GM12891 (cell line): ENCODE data around the gene CASTOR2.
"Not testable (repeated sequence)": the region's sequence is repeated elsewhere in the genome, so short reads cannot be mapped to it uniquely, and the experiment has no call there.

Experiments used
- DNase-seq: peaks from one replicate; pipeline ENCODE4 v3.0.0; 2011; ENCODE audit warnings: low spot score; ENCODE audit not compliant: insufficient read length
- FAIRE-seq: peaks from 2 replicates; lab custom pipeline; 2011; peaks lifted over from hg19 to GRCh38; lab: Jason Lieb, UNC
- PAX5 ChIP-seq: IDR thresholded peaks from 2 replicates; pipeline ENCODE4 v1.6.1; 2011; ENCODE audit warnings: low read length, moderate library complexity, mild to moderate bottlenecking; ENCODE audit not compliant: insufficient read depth, severe bottlenecking
- POLR2A ChIP-seq: IDR thresholded peaks from 2 replicates; pipeline ENCODE4 v1.6.1; 2011; ENCODE audit warnings: low read depth, low read length, control low read depth
- POLR2AphosphoS5 ChIP-seq: IDR thresholded peaks from 2 replicates; pipeline ENCODE4 v1.6.1; 2011; ENCODE audit warnings: low read depth, low read length, control low read depth
- POU2F2 ChIP-seq: IDR thresholded peaks from 2 replicates; pipeline ENCODE4 v1.6.1; 2011; ENCODE audit warnings: low read depth, mild to moderate bottlenecking, control low read depth, low read length, moderate library complexity
- SPI1 ChIP-seq: IDR thresholded peaks from 2 replicates; pipeline ENCODE4 v1.6.1; 2011; ENCODE audit warnings: low read depth, low read length, control low read depth
- TAF1 ChIP-seq: IDR thresholded peaks from 2 replicates; pipeline ENCODE4 v1.6.1; 2011; ENCODE audit warnings: low read depth, low read length, control low read depth

The CASTOR2 gene

DNA sequence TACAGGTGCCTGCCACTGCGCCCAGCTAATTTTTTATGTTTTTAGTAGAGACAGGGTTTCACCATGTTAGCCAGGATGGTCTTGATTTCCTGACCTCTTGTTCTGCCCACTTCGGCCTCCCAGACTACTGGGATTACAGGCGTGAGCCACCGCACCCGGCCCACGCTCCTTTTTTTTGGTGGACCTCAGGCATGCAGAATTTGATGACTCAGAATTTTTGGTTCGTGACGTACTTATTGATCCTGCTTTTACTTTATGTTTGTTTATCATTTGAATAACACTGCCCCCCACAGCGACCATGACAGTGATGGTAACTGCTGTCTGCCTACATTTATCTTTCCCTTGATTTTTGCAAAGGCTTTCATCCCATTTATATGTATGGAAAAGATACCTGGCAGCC is 23.9 kb downstream of the CASTOR2 start:
- not testable (repeated sequence) for DNase-seq

DNA sequence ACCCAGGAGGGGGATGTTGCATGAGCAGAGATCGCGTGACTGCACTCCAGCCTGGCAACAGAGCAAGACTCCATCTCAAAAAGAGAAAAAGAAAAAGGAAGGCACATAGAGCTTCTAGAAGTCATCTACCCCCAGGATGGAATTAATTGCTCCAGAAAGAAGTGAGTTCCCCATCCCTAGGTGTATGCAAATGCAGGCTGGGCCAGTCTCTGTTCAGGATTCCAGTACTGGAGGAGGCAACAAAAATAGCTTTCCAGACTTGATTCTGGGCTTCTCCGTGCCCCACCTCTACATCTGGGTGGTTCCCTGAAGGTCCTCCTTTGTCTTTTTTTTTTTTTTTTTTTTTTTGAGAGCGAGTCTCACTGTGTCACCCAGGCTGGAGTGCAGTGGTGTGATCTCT is 28.6 kb downstream of the CASTOR2 start:
- FAIRE-seq = no peak
- TF ChIP-seq POLR2AphosphoS5 (no peak), POU2F2 (no peak), PAX5 (no peak), TAF1 (no peak), SPI1 (no peak), POLR2A (no peak)
- no peak for DNase-seq

More for the DNA sequence above, 23.9 kb downstream of the CASTOR2 start:
- not testable (repeated sequence) for FAIRE-seq

DNA sequence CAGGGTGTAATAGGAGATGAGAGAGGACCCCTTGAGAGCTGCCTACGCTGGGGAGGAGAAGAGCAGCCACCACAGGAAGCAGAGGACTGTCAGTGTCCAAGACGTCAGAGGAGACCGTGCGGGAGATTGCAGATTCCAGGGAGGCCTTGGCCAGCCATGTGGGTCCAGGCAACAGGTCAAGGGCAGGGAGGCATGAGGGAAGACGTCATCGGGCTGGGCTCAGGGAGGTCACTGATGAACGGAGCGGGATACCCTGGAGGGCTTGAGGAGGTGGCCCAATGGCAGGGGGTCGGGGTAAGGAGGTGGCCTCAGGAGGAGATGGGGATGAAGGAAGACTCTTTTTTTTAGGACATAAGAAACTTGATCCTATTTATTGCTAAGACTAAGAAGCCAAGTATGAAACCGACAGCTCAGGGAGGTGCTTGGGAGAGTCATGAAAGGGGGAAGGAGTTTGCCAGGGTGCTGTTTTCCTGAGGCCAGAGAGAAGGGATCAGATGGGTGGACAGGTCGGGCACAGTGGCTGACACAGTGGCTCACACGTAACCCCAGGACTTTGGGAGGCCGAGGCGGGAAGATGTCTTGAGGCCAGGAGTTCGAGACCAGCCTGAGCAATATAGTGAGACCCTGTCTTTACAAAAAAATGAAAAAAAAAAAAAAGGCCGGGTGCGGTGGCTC is 30.5 kb downstream of the CASTOR2 start:
- not testable (repeated sequence) for DNase-seq, FAIRE-seq

GRCh38 chr7:74996361-74996760 is 31.9 kb downstream of the CASTOR2 start:
- FAIRE-seq, DNase-seq: not testable (repeated sequence)

DNA sequence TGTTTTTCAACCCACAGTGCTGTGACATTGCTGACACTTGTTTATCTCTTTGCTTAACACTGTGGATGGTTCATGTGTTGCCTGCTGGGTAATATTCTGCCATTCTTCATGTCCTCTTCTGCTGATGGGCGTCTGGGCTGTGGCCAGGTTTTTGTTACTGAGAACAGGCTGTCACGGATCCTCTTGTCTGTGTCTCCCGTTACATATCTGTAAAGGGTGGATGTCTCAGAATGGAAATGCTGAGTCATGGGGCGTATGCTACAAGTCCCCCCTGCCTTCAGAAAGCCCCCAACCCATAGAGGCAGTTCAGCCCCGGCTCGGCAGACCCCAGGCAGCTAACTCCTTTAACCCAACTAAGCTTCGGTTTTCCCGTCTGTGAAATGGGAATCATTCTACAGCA is 33.3 kb downstream of the CASTOR2 start:
- not testable (repeated sequence) for FAIRE-seq, DNase-seq

GRCh38 chr7:75001356-75001755 is 36.9 kb downstream of the CASTOR2 start:
- not testable (repeated sequence) for DNase-seq, FAIRE-seq

DNA sequence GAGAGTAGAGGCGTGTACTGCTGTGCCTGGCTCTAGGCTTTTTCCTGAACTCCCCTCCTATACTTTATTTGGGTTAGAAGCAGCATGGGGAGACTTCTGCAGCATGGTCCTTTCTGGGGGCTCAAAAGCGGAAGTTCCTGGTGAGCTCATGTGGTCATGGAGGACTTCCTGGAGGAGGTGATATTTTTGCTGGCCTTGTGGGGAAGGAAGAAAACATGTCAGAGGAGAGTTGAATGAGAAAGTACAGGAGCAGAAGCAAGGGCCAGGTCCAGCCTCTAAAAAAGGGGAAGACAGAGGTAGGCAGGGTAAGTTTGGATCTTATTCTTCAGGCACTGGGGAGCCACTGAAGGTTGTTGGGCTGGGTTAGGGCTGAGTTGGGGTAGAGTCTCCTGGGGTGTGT is 45.5 kb downstream of the CASTOR2 start:
- DNase-seq (no peak), FAIRE-seq (no peak)
- TF ChIP-seq PAX5 = no peak
- TF ChIP-seq POLR2AphosphoS5 = no peak
- no peak for TF ChIP-seq TAF1
- no peak for TF ChIP-seq POU2F2
- TF ChIP-seq SPI1 = no peak
- TF ChIP-seq POLR2A = no peak

DNA sequence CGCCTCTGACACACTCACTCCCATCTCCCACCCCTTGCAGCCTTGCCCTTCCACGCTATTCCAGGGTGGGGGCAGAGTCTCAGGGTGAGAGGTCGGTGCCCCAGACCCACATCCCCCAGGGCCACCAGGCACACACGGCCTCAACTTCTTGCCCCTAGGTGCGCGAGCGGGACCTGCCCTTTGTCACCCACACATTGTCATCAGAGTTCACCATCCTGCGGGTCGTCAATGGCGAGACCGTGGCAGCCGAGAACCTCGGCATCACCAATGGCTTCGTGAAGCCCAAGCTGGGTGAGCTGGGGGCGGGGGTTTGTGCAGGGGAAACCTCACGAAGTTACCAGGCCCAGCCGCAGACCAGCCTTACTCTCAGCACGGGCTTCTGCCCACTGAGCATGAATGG is 53.3 kb downstream of the CASTOR2 start:
- no peak for DNase-seq
- TF ChIP-seq TAF1 (no peak), POLR2AphosphoS5 (no peak), POU2F2 (no peak), SPI1 (no peak), PAX5 (no peak), POLR2A (no peak)
- FAIRE-seq = no peak

GRCh38 chr7:75018570-75019364 is 54.3 kb downstream of the CASTOR2 start:
- DNase-seq (no peak), FAIRE-seq (no peak)
- TF ChIP-seq SPI1 = no peak
- TF ChIP-seq POLR2AphosphoS5 = no peak
- TF ChIP-seq POLR2A = no peak
- TF ChIP-seq POU2F2 = no peak
- no peak for TF ChIP-seq PAX5
- TF ChIP-seq TAF1 = no peak

GRCh38 chr7:75019800-75020199 is 55.3 kb downstream of the CASTOR2 start:
- TF ChIP-seq POLR2A = no peak
- no peak for TF ChIP-seq POLR2AphosphoS5
- TF ChIP-seq POU2F2 = no peak
- no peak for TF ChIP-seq TAF1
- TF ChIP-seq SPI1 = no peak
- TF ChIP-seq PAX5 = no peak
- FAIRE-seq (no peak), DNase-seq (no peak)

- DNase-seq (no peak), FAIRE-seq (no peak)
- no peak for TF ChIP-seq SPI1
- TF ChIP-seq POLR2AphosphoS5 = no peak
- TF ChIP-seq PAX5 = no peak
Measured at GRCh38 chr7:75024922-75025321, 60.4 kb downstream of the CASTOR2 start.
